Activated CD8-positive, alpha-beta T cell treated with anti-CD3 and anti-CD28 coated beads for 36 hours (primary cell): ENCODE data around the gene C4BPA. TPM values are rescaled to one million over a fixed set of nuclear protein-coding genes. Genes with fewer than 3 reads are reported as not detected.

Source experiments
- ATAC-seq: fragments of 200-7000 bp; cut with Tn5 transposase; one replicate; pipeline ENCODE4 v1.10.0; 2021; ENCODE audit warnings: mild to moderate bottlenecking, moderate library complexity
- CTCF ChIA-PET: fragments of 350-600 bp; sonication (Branson Sonifier 250); formaldehyde crosslinking; loops from one replicate; lab custom pipeline; 2021; ENCODE audit warnings: antibody characterized with exemption; lab: Charles Lee
- POLR2A ChIA-PET: fragments of 350-600 bp; sonication (Branson Sonifier 250); formaldehyde crosslinking; loops from one replicate; lab custom pipeline; 2021; ENCODE audit warnings: antibody characterized with exemption; lab: Charles Lee
- DNase-seq: peaks from one replicate; pipeline ENCODE4 v3.0.0-alpha.2; 2020
- H3K27ac Mint-ChIP-seq: one replicate; pipeline ENCODE4 v1.8.0; 2021; ENCODE audit warnings: mild to moderate bottlenecking, mixed read lengths
- H3K27me3 Mint-ChIP-seq: one replicate; pipeline ENCODE4 v1.8.0; 2021; ENCODE audit warnings: mixed read lengths
- H3K36me3 Mint-ChIP-seq: one replicate; pipeline ENCODE4 v1.8.0; 2021; ENCODE audit warnings: low read depth, mixed read lengths
- H3K4me1 Mint-ChIP-seq: one replicate; pipeline ENCODE4 v1.8.0; 2021; ENCODE audit warnings: low read depth, mixed read lengths
- H3K4me3 Mint-ChIP-seq: one replicate; pipeline ENCODE4 v1.8.0; 2021; ENCODE audit warnings: mild to moderate bottlenecking, moderate library complexity, mixed read lengths
- H3K9me3 Mint-ChIP-seq: one replicate; pipeline ENCODE4 v1.8.0; 2021; ENCODE audit warnings: mixed read lengths
- intact Hi-C: fragments of 100-400 bp; cut with micrococcal nuclease; formaldehyde crosslinking; loops from one replicate; pipeline ENCODE4 v1.10.0; 2022
- total RNA-seq, 2 experiments: library from RNA; stranded (reverse); gene quantifications; one replicate each; pipeline ENCODE4 v1.2.3, GENCODE V29; 2021
- TF ChIP-seq, protein P1 (sequence below): fragments of 200-600 bp; IDR thresholded peaks from one replicate; pipeline ENCODE4 v1.8.0; 2022; ENCODE audit warnings: antibody characterized with exemption, mild to moderate bottlenecking

Gene C4BPA
- total RNA-seq, 2 experiments from 2014 or later: not detected

DNA sequence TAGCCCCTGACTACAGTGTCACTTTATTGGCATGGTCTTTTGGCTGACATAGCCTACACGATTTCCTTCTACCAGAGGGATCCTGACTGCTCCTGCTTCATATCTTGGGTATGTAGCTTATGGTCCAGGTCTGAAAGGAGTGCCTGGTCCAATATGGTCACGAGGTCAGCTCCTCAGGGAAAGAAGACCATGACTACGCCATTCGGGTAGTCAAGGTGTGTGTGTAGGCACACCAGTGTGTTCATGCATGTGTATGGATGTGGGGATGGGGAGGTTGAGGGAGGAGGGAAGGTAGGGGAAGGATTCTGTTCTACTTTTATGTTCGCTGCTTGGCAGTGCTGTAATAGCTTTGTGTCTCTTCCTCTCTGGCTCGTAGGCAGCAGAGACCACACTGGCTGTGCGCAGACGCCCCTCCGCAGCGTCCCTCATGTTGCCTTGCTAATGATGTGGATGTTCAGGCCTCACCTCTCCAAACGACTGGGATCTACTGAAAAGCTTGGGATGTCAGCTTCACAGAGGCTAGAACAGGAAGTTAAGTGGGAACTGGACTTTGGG, 25.4 kb upstream of the C4BPA start:
- intact Hi-C loops: no loop called here
- POLR2A ChIA-PET: interaction anchor here (0.7 kb wide), 1 partner anchor 323 kb away, joined by 3 read pairs; no protein-coding TSS in a partner anchor
- no peaks in the 10 kb centered on the region for H3K4me1 Mint-ChIP-seq
- CTCF ChIA-PET: interaction anchor here (0.7 to 3.1 kb wide), 10 partner anchors 23 to 421 kb away, joined by 3 to 15 read pairs (median 5); partner anchors contain the start of gene PFKFB2
- ATAC-seq (no peak), DNase-seq (no peak)
- no peaks in the 10 kb centered on the region for H3K9me3 Mint-ChIP-seq
- H3K36me3 Mint-ChIP-seq: no peaks in the 10 kb centered on the region
- H3K4me3 Mint-ChIP-seq: no peak overlapping the region
- H3K27me3 Mint-ChIP-seq: peaks cover 2% of the 10 kb centered on the region
- H3K27ac Mint-ChIP-seq: no peak overlapping the region
- TF ChIP-seq, protein P1, sequence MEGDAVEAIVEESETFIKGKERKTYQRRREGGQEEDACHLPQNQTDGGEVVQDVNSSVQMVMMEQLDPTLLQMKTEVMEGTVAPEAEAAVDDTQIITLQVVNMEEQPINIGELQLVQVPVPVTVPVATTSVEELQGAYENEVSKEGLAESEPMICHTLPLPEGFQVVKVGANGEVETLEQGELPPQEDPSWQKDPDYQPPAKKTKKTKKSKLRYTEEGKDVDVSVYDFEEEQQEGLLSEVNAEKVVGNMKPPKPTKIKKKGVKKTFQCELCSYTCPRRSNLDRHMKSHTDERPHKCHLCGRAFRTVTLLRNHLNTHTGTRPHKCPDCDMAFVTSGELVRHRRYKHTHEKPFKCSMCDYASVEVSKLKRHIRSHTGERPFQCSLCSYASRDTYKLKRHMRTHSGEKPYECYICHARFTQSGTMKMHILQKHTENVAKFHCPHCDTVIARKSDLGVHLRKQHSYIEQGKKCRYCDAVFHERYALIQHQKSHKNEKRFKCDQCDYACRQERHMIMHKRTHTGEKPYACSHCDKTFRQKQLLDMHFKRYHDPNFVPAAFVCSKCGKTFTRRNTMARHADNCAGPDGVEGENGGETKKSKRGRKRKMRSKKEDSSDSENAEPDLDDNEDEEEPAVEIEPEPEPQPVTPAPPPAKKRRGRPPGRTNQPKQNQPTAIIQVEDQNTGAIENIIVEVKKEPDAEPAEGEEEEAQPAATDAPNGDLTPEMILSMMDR: no peak

- H3K27me3 Mint-ChIP-seq: peaks cover 2% of the 10 kb centered on the region
- intact Hi-C loops: no loop called here
- H3K4me1 Mint-ChIP-seq: peaks cover 4% of the 10 kb centered on the region
- no peaks in the 10 kb centered on the region for H3K9me3 Mint-ChIP-seq
- TF ChIP-seq, protein P1: no peak
- ATAC-seq: no peak
- CTCF ChIA-PET: interaction anchor here (0.9 to 3.1 kb wide), 9 partner anchors 9 to 717 kb away, joined by 3 to 15 read pairs (median 6); partner anchors contain the start of genes PFKFB2 and YOD1
- no peak overlapping the region for H3K27ac Mint-ChIP-seq
- no peak for DNase-seq
- no peaks in the 10 kb centered on the region for H3K36me3 Mint-ChIP-seq
- POLR2A ChIA-PET: interaction anchor here (0.8 kb wide), 1 partner anchor 11 kb away, joined by 3 read pairs; no protein-coding TSS in a partner anchor
- H3K4me3 Mint-ChIP-seq: no peak overlapping the region
Observed at GRCh38 chr1:207079706-207080241, 24.3 kb upstream of the C4BPA start.

DNA sequence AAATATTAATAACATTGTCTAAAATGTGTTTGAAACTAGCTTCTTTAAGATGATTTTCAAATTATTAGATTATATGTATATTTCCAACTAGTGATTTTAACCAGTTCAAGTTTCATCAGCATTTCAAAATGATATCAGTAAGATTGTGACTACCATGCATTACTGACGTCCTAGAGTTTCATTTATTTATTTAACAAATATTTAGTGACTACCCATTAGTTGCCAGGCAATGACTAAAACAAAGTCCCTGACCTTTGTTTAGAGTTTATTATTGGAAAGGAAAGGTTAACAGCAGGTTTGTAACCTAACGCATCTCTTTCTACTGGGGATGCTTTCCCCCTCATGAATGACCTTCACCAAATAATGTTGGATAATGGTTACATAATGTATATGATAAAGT, 22.9 kb upstream of the C4BPA start:
- ChIA-PET CTCF (interaction anchor here (1.9 to 3.1 kb wide), 5 partner anchors 28 to 418 kb away, joined by 6 to 15 read pairs (median 12); partner anchors contain the start of genes PFKFB2 and YOD1), POLR2A (no interaction called here)
- Mint-ChIP-seq H3K27me3 (peaks cover 2% of the 10 kb centered on the region), H3K9me3 (no peaks in the 10 kb centered on the region), H3K27ac (no peak overlapping the region), H3K36me3 (no peaks in the 10 kb centered on the region), H3K4me1 (peaks cover 10% of the 10 kb centered on the region), H3K4me3 (no peak overlapping the region)
- intact Hi-C loops: no loop called here
- TF ChIP-seq, protein P1: no peak
- DNase-seq (no peak), ATAC-seq (no peak)

DNA sequence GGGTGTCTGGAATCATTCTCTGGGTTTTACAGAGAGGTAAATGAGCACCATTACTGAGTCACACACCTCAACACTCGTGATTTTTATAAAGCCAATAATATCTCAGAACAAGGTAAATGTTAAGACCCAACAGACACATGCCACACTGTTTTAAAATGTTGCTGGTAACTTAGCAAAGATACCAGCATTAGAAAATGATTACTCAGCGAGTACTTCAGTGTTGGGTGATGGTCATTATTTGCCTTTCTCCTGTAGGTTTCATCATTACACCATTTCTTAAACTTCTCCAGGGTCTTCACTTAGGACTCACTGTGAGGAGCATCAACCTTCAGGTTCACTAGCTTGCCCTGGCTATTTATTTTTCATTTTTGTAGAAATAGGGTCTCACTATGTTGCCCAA, 22.2 kb upstream of the C4BPA start:
- Mint-ChIP-seq H3K9me3 (no peaks in the 10 kb centered on the region), H3K4me3 (no peak overlapping the region), H3K27ac (no peak overlapping the region), H3K4me1 (peaks cover 10% of the 10 kb centered on the region), H3K36me3 (no peaks in the 10 kb centered on the region), H3K27me3 (peaks cover 2% of the 10 kb centered on the region)
- DNase-seq (no peak), ATAC-seq (no peak)
- intact Hi-C loops: no loop called here
- ChIA-PET POLR2A (no interaction called here), CTCF (interaction anchor here (0.6 to 2.3 kb wide), 3 partner anchors 32 to 418 kb away, joined by 3 to 10 read pairs (median 3); partner anchors contain the start of gene YOD1)
- TF ChIP-seq, protein P1: no peak

DNA sequence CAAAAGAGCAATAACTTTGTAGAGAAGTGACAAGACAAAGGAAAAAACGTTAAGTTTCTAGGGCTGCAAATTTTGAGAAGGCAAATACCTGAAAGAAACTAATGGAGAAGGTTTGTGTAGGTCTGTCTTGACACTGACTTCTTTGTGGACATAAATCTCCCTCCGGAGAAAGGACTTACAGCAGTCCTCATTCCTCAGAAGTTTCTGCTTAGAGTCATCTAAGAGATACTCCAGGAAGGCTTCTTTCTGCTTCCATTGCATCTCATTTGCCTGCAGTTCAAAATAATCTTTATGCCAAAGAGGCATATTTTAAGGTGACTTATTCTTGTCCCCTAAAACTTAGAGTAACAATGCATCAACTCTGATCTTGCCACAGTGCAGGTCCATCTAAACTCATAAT, 19.8 kb upstream of the C4BPA start:
- intact Hi-C loops: loop anchor here (2.0 kb wide), 3 partner anchors 321 to 415 kb away; no protein-coding TSS in a partner anchor
- Mint-ChIP-seq H3K4me3 (no peak overlapping the region), H3K27ac (no peak overlapping the region), H3K9me3 (no peaks in the 10 kb centered on the region), H3K27me3 (peaks cover 2% of the 10 kb centered on the region), H3K4me1 (peaks cover 20% of the 10 kb centered on the region), H3K36me3 (no peaks in the 10 kb centered on the region)
- ChIA-PET CTCF (interaction anchor here (0.6 to 3.1 kb wide), 31 partner anchors 9 to 415 kb away, joined by 3 to 38 read pairs (median 4); partner anchors contain the start of gene PFKFB2), POLR2A (interaction anchor here (0.8 to 1.2 kb wide), 3 partner anchors 37 to 416 kb away, joined by 3 to 4 read pairs (median 3); no protein-coding TSS in a partner anchor)
- no peak for DNase-seq
- TF ChIP-seq, protein P1: no peak
- no peak for ATAC-seq
